B cell (primary cell): ENCODE measurements around the gene ERBIN. TPM values are rescaled to one million over a fixed set of nuclear protein-coding genes. Genes with fewer than 3 reads are reported as not detected.

Experiments used
- ATAC-seq: fragments of 200-7000 bp; cut with Tn5 transposase; one replicate; pipeline ENCODE4 v1.10.0; 2021; ENCODE audit warnings: low read depth, mild to moderate bottlenecking, moderate number of reproducible peaks, moderate library complexity
- CTCF ChIA-PET: fragments of 350-600 bp; sonication (Branson Sonifier 250); formaldehyde crosslinking; loops from one replicate; lab custom pipeline; 2021; ENCODE audit warnings: antibody characterized with exemption, inconsistent platforms; lab: Charles Lee
- POLR2A ChIA-PET: fragments of 350-600 bp; sonication (Branson Sonifier 250); formaldehyde crosslinking; loops from one replicate; lab custom pipeline; 2021; ENCODE audit warnings: antibody characterized with exemption; lab: Charles Lee
- DNase-seq: peaks from one replicate; pipeline ENCODE4 v3.0.0; 2013
- H2AFZ ChIP-seq: 2 replicates; pipeline ENCODE4 v1.6.1; 2012; ENCODE audit warnings: mild to moderate bottlenecking, low read depth, low read length; ENCODE audit not compliant: insufficient read depth, poor library complexity, severe bottlenecking
- H3K27ac ChIP-seq, 2 donors: 1 replicate in 1 of 2; 2 replicates in 1 of 2; pipeline ENCODE4 v1.5.1; 2012 to 2013; ENCODE audit warnings: low read length in 2 of 2, mild to moderate bottlenecking in 2 of 2, moderate library complexity in 1 of 2
- H3K27me3 ChIP-seq, 4 experiments: fragments of 200-600 bp in 1 of 4; sonication (generic) in 1 of 4; replicated peaks in 1 of 4; 1 replicate in 2 of 4; 2 replicates in 2 of 4; pipeline versions ENCODE4 v1.6.1 to v1.7.0; 2013 to 2016; ENCODE audit warnings: low read length in 3 of 4, mild to moderate bottlenecking in 2 of 4, mixed read lengths in 1 of 4, moderate library complexity in 1 of 4; ENCODE audit not compliant: insufficient read depth in 4 of 4, control insufficient read depth in 3 of 4; ENCODE audit errors: control extremely low read depth in 1 of 4
- H3K36me3 ChIP-seq, 2 experiments: replicated peaks in 1 of 2; 1 replicate in 1 of 2; 2 replicates in 1 of 2; pipeline versions ENCODE4 v1.6.1 to v1.7.1; 2013; ENCODE audit warnings: low read length in 1 of 2; ENCODE audit not compliant: insufficient read depth in 2 of 2, control insufficient read depth in 1 of 2; ENCODE audit errors: control extremely low read depth in 1 of 2, extremely low read depth in 1 of 2
- H3K4me1 ChIP-seq, 2 donors: fragments of 200-600 bp in 1 of 2; sonication (generic) in 1 of 2; 1 replicate in 1 of 2; 2 replicates in 1 of 2; pipeline versions ENCODE4 v1.5.1 to v1.6.1; 2013 to 2017; ENCODE audit warnings: low read length in 2 of 2; ENCODE audit not compliant: control insufficient read depth in 2 of 2, insufficient read depth in 2 of 2
- H3K4me2 ChIP-seq: replicated peaks from 2 replicates; pipeline ENCODE3; 2012; ENCODE audit warnings: mild to moderate bottlenecking, low read depth, low read length; ENCODE audit not compliant: poor library complexity, severe bottlenecking
- H3K4me3 ChIP-seq, 5 experiments: fragments of 200-600 bp in 1 of 5; sonication (generic) in 1 of 5; 1 replicate in 3 of 5; 2 replicates in 2 of 5; pipeline versions ENCODE4 v1.5.1 to v1.7.0; 2011 to 2016; ENCODE audit warnings: low read length in 4 of 5, mild to moderate bottlenecking in 4 of 5, low read depth in 2 of 5, control low read depth in 1 of 5, moderate library complexity in 1 of 5; ENCODE audit not compliant: insufficient read depth in 1 of 5; ENCODE audit errors: control extremely low read depth in 1 of 5, extremely low read depth in 1 of 5
- H3K79me2 ChIP-seq: fragments of 200-600 bp; sonication (generic); one replicate; pipeline ENCODE4 v1.6.0; 2016; ENCODE audit warnings: low read length; ENCODE audit not compliant: control insufficient read depth, insufficient read depth
- H3K9ac ChIP-seq: fragments of 200-600 bp; sonication (generic); 2 replicates; pipeline ENCODE4 v1.6.1; 2017; ENCODE audit warnings: mild to moderate bottlenecking, low read length, moderate library complexity
- H3K9me3 ChIP-seq, 3 donors: one replicate each; pipeline versions ENCODE4 v1.6.1 to v1.7.1; 2013; ENCODE audit warnings: low read length in 2 of 3; ENCODE audit not compliant: control insufficient read depth in 2 of 3, insufficient read depth in 1 of 3; ENCODE audit errors: control extremely low read depth in 1 of 3
- H4K20me1 ChIP-seq: 2 replicates; pipeline ENCODE4 v1.6.0; 2012; ENCODE audit warnings: mild to moderate bottlenecking, low read length; ENCODE audit not compliant: insufficient read depth, control insufficient read depth, poor library complexity, severe bottlenecking
- H3K27ac Mint-ChIP-seq: one replicate; pipeline ENCODE4 v1.8.0; 2021; ENCODE audit warnings: mixed read lengths
- H3K27me3 Mint-ChIP-seq: one replicate; pipeline ENCODE4 v1.8.0; 2021; ENCODE audit warnings: mixed read lengths
- H3K4me1 Mint-ChIP-seq: one replicate; pipeline ENCODE4 v1.8.0; 2021; ENCODE audit warnings: mixed read lengths
- H3K4me3 Mint-ChIP-seq: one replicate; pipeline ENCODE4 v1.8.0; 2021; ENCODE audit warnings: mixed read lengths
- H3K9me3 Mint-ChIP-seq: one replicate; pipeline ENCODE4 v1.8.0; 2022; ENCODE audit warnings: mixed read lengths; ENCODE audit not compliant: insufficient read depth
- CTCF ChIP-seq: fragments of 200-600 bp; IDR thresholded peaks from one replicate; pipeline ENCODE4 v1.8.0; 2022; ENCODE audit warnings: antibody characterized with exemption, mild to moderate bottlenecking
- EZH2 ChIP-seq: IDR thresholded peaks from 2 replicates; pipeline ENCODE4 v1.6.1; 2012; ENCODE audit warnings: borderline replicate concordance, low read depth, mild to moderate bottlenecking, moderate library complexity, low read length; ENCODE audit not compliant: insufficient read depth, poor library complexity, severe bottlenecking
- WGBS: methylation state at CpG from one replicate; pipeline ENCODE4 v1.1.5; 2013; ENCODE audit warnings: missing lambda C conversion rate; ENCODE audit not compliant: insufficient coverage; 5-methylcytosine and 5-hydroxymethylcytosine counted together
- intact Hi-C: fragments of 100-400 bp; cut with micrococcal nuclease; formaldehyde crosslinking; loops from one replicate; pipeline ENCODE4 v1.10.0; 2022
- polyA plus RNA-seq: library from polyadenylated mRNA; depleted of rRNA; stranded (reverse); fragments of >200 nt; gene quantifications from 2 replicates; pipeline ENCODE4 v1.2.3, GENCODE V29; 2012
- total RNA-seq, 2 donors: library from RNA; stranded (reverse); fragments of 120-200 nt in 1 of 2; gene quantifications; 1 replicate in 1 of 2; 2 replicates in 1 of 2; pipeline versions ENCODE4 v1.2.3 to v1.2.4, GENCODE V29; 2013 to 2022

Gene ERBIN
- total and polyA plus RNA-seq, 2 donors (not counting 1 experiment from before 2014, with no cell fraction given): 27.7 to 106 TPM

DNA sequence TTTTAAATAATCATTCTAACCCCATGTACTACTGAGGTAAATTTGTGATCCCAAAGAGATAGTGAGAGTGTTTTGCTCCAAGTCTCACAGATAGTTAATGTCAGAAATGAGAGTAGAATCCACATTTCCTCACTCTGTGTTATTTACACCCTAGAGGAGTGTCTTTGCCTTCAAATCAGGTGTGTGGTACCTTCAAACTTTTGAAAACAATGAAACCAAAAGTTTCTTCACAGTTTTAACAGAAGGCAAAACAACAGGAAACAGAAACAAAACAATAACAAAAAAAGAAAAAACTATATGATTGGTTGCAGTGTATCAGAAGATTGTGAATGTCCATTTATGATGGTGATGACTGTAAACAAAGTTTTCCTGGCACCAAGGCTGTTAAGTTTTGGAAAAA lies 85.9 kb downstream of the ERBIN start:
- Histone ChIP-seq H3K9me3 (no peaks in the 10 kb centered on the region), H3K9ac (no peak overlapping the region), H3K4me3 (no peak overlapping the region), H3K4me2 (no peak overlapping the region), H3K36me3 (peaks cover 5 to 28% of the 10 kb centered on the region in 2 experiments), H3K79me2 (peaks cover 52% of the 10 kb centered on the region), H3K27ac (peak overlapping the region in 1 of 2 donors; percentile 50), H4K20me1 (no peaks in the 10 kb centered on the region), H3K27me3 (no peaks in the 10 kb centered on the region), H3K4me1 (peaks cover 15 to 28% of the 10 kb centered on the region in 2 donors), H2AFZ (no peak overlapping the region)
- CTCF ChIA-PET: no interaction called here
- Mint-ChIP-seq H3K4me3 (no peak overlapping the region), H3K27ac (peak overlapping the region; percentile 76), H3K4me1 (peaks cover 42% of the 10 kb centered on the region), H3K27me3 (no peaks in the 10 kb centered on the region), H3K9me3 (peaks cover 2% of the 10 kb centered on the region)
- no peak for DNase-seq
- POLR2A ChIA-PET: no interaction called here
- no peak for ATAC-seq
- intact Hi-C loops: loop anchor here (5.0 to 10.0 kb wide), 2 partner anchors 85 to 287 kb away; partner anchors contain the start of genes ERBIN, NLN and SGTB
- TF ChIP-seq CTCF: no peak
- TF ChIP-seq EZH2: no peak

DNA sequence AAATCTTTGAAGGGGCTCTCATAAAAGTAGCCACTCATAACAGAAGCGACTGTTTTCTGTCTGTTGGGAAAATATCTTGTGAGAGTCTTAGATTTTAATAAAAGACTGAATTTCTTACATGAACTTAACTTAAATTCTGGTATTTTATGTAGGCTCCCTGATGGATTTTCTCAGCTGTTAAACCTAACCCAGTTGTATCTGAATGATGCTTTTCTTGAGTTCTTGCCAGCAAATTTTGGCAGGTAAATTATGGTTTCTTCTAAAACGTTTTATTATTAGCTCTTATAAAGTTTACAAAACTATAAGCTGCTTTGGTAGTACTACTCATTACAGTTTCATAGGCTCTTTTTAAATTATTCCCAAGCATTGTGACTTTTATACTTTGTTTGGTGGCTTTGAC lies 87.0 kb downstream of the ERBIN start:
- no peaks in the 10 kb centered on the region for H4K20me1 ChIP-seq
- no peak overlapping the region for H3K4me3 ChIP-seq
- POLR2A ChIA-PET: no interaction called here
- no peak overlapping the region for H3K27ac Mint-ChIP-seq
- H3K9ac ChIP-seq: no peak overlapping the region
- H3K9me3 ChIP-seq: no peaks in the 10 kb centered on the region
- CTCF ChIA-PET: no interaction called here
- no CpG with 5 or more reads among the region's 2 CpGs for WGBS
- ATAC-seq (no peak), DNase-seq (no peak)
- no peaks in the 10 kb centered on the region for H3K27me3 Mint-ChIP-seq
- peak overlapping the region in 1 of 2 donors; percentile 50 for H3K27ac ChIP-seq
- peaks cover 15 to 28% of the 10 kb centered on the region in 2 donors for H3K4me1 ChIP-seq
- H3K4me1 Mint-ChIP-seq: peaks cover 43% of the 10 kb centered on the region
- no peak overlapping the region for H3K4me3 Mint-ChIP-seq
- H3K79me2 ChIP-seq: peaks cover 48% of the 10 kb centered on the region
- TF ChIP-seq EZH2 (no peak), CTCF (no peak)
- H3K4me2 ChIP-seq: no peak overlapping the region
- H3K27me3 ChIP-seq: no peaks in the 10 kb centered on the region
- intact Hi-C loops: loop anchor here (5.0 to 10.0 kb wide), 2 partner anchors 86 to 289 kb away; partner anchors contain the start of genes ERBIN, NLN and SGTB
- peaks cover 2% of the 10 kb centered on the region for H3K9me3 Mint-ChIP-seq
- H2AFZ ChIP-seq: no peak overlapping the region
- H3K36me3 ChIP-seq: peaks cover 5 to 29% of the 10 kb centered on the region in 2 experiments
